ENCODE data around the gene CENPU. TPM values are rescaled to one million over a fixed set of nuclear protein-coding genes. Genes with fewer than 3 reads are reported as not detected.

CENPU gene
- total RNA-seq, 2 donors from 2014 or later: 69.9 to 96.2 TPM

GRCh38 chr4:184731056-184731455, 2.8 kb downstream of the CENPU start:
- H3K9me3 Mint-ChIP-seq: no peaks in the 10 kb centered on the region
- peaks cover 29% of the 10 kb centered on the region for H3K36me3 Mint-ChIP-seq (ENCODE audit: low read depth)
- H3K4me3 Mint-ChIP-seq: no peak overlapping the region
- H3K27ac ChIP-seq (ENCODE audit: low read depth, low read length): no peak overlapping the region
- peaks cover 13% of the 10 kb centered on the region for H3K4me1 Mint-ChIP-seq
- 57 to 78% methylated on average over 3 to 6 of the region's 6 CpGs for WGBS, 2 experiments (ENCODE audit: insufficient coverage in 1 of 2, insufficient read length in 1 of 2)
- H3K27me3 Mint-ChIP-seq (ENCODE audit: insufficient read depth): peaks cover 2% of the 10 kb centered on the region
- H3K9ac ChIP-seq (ENCODE audit: extremely low read depth, low read length, poor library complexity, severe bottlenecking): no peak overlapping the region
- no peak overlapping the region for H3K27ac Mint-ChIP-seq
- H3K9me3 ChIP-seq (ENCODE audit: control insufficient read depth, low read length): no peaks in the 10 kb centered on the region
- no peak for TF ChIP-seq CTCF (conservative IDR thresholded peaks at IDR 0.05)
- H3K36me3 ChIP-seq (ENCODE audit: control insufficient read depth, insufficient read depth, low read length): peaks cover 36% of the 10 kb centered on the region
- H3K4me1 ChIP-seq (ENCODE audit: control insufficient read depth, insufficient read depth, low read length): no peaks in the 10 kb centered on the region
- no peak overlapping the region for H3K4me3 ChIP-seq (ENCODE audit: low read length)
- DNase-seq: no peak
- no peaks in the 10 kb centered on the region for H3K27me3 ChIP-seq (ENCODE audit: control insufficient read depth, insufficient read depth, low read length, poor library complexity, severe bottlenecking)

GRCh38 chr4:184729946-184730345, 4.0 kb downstream of the CENPU start:
- H3K36me3 ChIP-seq (ENCODE audit: control insufficient read depth, insufficient read depth, low read length): peaks cover 40% of the 10 kb centered on the region
- no peak overlapping the region for H3K27ac Mint-ChIP-seq
- no peak overlapping the region for H3K4me3 ChIP-seq (ENCODE audit: low read length)
- H3K36me3 Mint-ChIP-seq (ENCODE audit: low read depth): peaks cover 29% of the 10 kb centered on the region
- no peak overlapping the region for H3K4me3 Mint-ChIP-seq
- no peak overlapping the region for H3K27ac ChIP-seq (ENCODE audit: low read depth, low read length)
- no peaks in the 10 kb centered on the region for H3K9me3 ChIP-seq (ENCODE audit: control insufficient read depth, low read length)
- peaks cover 11% of the 10 kb centered on the region for H3K4me1 Mint-ChIP-seq
- no peaks in the 10 kb centered on the region for H3K27me3 ChIP-seq (ENCODE audit: control insufficient read depth, insufficient read depth, low read length, poor library complexity, severe bottlenecking)
- no peak overlapping the region for H3K9ac ChIP-seq (ENCODE audit: extremely low read depth, low read length, poor library complexity, severe bottlenecking)
- peaks cover 2% of the 10 kb centered on the region for H3K27me3 Mint-ChIP-seq (ENCODE audit: insufficient read depth)
- TF ChIP-seq CTCF (conservative IDR thresholded peaks at IDR 0.05): no peak
- no peaks in the 10 kb centered on the region for H3K4me1 ChIP-seq (ENCODE audit: control insufficient read depth, insufficient read depth, low read length)
- WGBS, 2 experiments (ENCODE audit: insufficient coverage in 1 of 2, insufficient read length in 1 of 2): 91 to 94% methylated on average over 5 of the region's 5 CpGs
- H3K9me3 Mint-ChIP-seq: no peaks in the 10 kb centered on the region
- DNase-seq: no peak

GRCh38 chr4:184728858-184729257, 5.0 kb downstream of the CENPU start:
- Mint-ChIP-seq H3K27ac (no peak overlapping the region), H3K27me3 (ENCODE audit: insufficient read depth) (peaks cover 2% of the 10 kb centered on the region), H3K4me1 (peaks cover 11% of the 10 kb centered on the region), H3K36me3 (ENCODE audit: low read depth) (peaks cover 37% of the 10 kb centered on the region), H3K4me3 (no peak overlapping the region), H3K9me3 (no peaks in the 10 kb centered on the region)
- no peak overlapping the region for H3K9ac ChIP-seq (ENCODE audit: extremely low read depth, low read length, poor library complexity, severe bottlenecking)
- no peak for TF ChIP-seq CTCF (conservative IDR thresholded peaks at IDR 0.05)
- no peak overlapping the region for H3K27ac ChIP-seq (ENCODE audit: low read depth, low read length)
- no peak for DNase-seq
- WGBS, 2 experiments (ENCODE audit: insufficient coverage in 1 of 2, insufficient read length in 1 of 2): 94 to 100% methylated on average over 1 to 2 of the region's 2 CpGs
- H3K27me3 ChIP-seq (ENCODE audit: control insufficient read depth, insufficient read depth, low read length, poor library complexity, severe bottlenecking): no peaks in the 10 kb centered on the region
- no peak overlapping the region for H3K4me3 ChIP-seq (ENCODE audit: low read length)
- no peaks in the 10 kb centered on the region for H3K4me1 ChIP-seq (ENCODE audit: control insufficient read depth, insufficient read depth, low read length)
- H3K36me3 ChIP-seq (ENCODE audit: control insufficient read depth, insufficient read depth, low read length): peaks cover 49% of the 10 kb centered on the region
- H3K9me3 ChIP-seq (ENCODE audit: control insufficient read depth, low read length): no peaks in the 10 kb centered on the region

Data from endodermal cell (in vitro differentiated cells).